C4-2B (cell line): ENCODE data around the gene ARID4A.

Experiments used
- CTCF ChIP-seq: fragments of 450-650 bp; conservative IDR thresholded peaks from 2 replicates; pipeline ENCODE4 v1.5.1; 2017; ENCODE audit warnings: mild to moderate bottlenecking
- ZFX ChIP-seq: fragments of 450-650 bp; IDR thresholded peaks from 2 replicates; pipeline ENCODE4 v1.6.1; 2017

- no peak for TF ChIP-seq CTCF
- TF ChIP-seq ZFX: no peak
Measured at GRCh38 chr14:58280954-58281787, 17.2 kb upstream of the ARID4A start.
